Measurements from ENCODE around the gene MTMR4.
"Not testable (repeated sequence)": the region's sequence is repeated elsewhere in the genome, so short reads cannot be mapped to it uniquely, and the experiment has no call there.

The MTMR4 gene

DNA sequence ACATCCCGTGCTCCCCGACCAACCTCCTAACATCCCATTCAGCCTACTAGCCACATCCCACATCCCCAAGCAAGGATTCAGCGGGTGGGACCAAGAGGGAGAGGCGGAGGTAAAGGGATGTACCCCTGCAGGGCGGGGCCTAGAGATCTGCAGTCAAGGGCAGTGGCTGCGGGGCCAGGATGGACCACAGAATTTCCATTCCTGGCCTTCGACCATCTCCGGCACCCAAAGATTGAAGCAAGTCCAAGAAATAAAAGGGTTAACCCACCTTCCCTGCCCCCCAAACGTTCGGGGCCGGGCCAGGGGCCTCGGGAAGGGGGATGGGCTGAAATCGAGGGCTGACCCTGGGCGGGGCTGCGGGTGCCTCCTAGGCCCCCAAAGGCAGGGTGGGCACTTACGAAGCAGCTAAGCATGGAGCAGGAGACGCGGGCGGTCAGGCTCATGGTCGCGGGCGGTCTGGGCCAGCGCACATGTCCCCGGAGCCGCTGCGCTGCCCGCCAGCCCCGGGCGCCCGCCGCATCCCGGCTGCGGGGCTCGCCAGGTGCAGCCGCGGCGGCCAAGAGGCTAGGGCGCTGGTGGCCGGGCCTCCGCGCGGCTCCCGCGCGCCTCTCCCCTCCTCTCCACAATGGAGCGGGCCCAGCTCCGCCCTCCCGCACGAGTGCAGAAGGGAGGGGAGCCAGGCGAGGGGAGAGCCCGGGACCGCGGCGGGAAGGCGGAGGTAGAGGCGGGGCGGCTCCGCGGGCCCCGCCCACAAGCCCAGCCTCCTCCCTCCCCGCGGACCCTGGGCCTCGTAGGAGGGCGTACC lies at the start of gene MTMR4:
TSS of gene MTMR4 (minus strand) at position 674 of the 805 bp plus-strand sequence. CDS start at position 443, 231 bp downstream.
- peak; percentile 73 for DNase-seq

DNA sequence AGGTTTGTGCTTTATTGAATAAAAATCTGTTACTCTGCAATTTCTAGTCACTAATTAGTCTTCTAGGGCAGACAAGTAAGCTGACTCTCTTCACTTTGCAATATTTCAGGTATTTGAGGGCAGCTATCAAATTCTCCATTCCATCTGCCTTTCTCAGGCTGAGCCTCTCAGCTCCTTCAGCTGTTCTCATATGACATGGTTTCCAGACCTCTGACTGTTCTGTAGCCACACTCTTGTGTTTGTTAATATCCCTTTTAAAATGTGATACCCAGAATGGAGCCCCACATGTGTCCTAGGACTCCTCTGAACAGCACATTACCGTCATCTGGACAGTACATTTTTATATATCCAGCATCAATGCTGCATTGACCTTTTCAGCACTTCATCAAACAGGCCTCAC lies 46.1 kb upstream of the MTMR4 start:
- DNase-seq, result no peak

- no peak for DNase-seq
Measured at GRCh38 chr17:58557981-58558380, 43.5 kb upstream of the MTMR4 start.

- no peak for DNase-seq
Measured at GRCh38 chr17:58556833-58557250, 42.4 kb upstream of the MTMR4 start.

DNA sequence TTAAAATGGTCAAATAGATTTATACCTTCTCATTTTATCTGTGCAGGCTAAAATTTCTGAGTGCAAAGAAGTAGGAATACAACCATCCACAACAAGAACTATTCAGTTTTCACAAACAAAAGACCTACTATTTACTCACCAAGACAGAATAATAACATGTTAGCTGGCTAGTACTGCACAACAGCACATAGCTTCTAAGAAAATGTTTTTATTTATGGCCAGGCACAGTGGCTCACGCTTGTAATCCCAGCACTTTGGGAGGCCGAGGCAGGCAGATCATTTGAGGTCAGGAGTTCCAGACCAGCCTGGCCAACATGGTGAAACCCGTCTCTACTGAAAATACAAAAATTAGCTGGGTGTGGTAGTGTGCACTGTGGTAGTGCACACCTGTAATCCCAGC lies 40.7 kb upstream of the MTMR4 start:
- DNase-seq, result not testable (repeated sequence)

- no peak for DNase-seq
Measured at GRCh38 chr17:58541249-58541648, 26.8 kb upstream of the MTMR4 start.

DNA sequence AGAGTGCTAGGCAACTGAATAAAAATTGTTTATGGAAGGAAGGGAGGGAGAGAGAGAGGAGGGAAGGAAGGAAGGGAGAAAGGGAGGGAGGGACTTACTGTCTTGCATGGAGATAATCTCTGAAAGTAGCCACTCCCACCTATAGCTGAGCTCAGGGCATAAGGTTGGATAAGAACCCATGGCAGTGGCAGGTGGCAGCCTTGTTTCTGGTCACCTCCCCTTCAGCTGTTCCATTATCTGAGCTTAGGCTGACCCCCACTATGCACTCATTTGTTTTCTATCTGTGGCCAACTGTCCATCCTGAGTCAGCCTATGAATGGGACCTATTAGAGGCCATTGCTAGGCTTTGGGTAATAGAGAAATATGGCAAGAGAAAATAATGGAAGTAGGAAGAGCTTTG lies 25.3 kb upstream of the MTMR4 start:
- DNase-seq, result no peak

- no peak for DNase-seq
Measured at GRCh38 chr17:58538811-58539409, 24.5 kb upstream of the MTMR4 start.

DNA sequence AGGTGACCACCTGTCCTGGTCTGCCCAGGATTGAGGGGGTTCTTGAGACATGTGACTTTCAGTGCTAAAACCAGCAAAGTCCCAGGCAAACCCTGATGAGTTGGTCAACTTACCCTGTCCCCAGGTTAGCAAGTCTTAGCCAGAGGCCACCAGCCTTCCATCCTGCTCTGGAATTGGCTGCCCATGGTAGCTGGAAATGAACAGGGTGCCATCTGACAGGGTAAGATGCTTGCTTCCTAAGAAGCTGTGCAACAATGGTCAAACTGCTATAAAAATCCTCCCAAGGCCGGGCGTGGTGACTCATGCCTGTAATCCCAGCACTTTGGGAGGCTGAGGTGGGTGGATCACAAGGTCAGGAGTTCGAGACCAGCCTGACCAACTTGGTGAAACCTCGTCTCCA lies 22.8 kb upstream of the MTMR4 start:
- no peak for DNase-seq

- no peak for DNase-seq
Measured at GRCh38 chr17:58536542-58536941, 22.1 kb upstream of the MTMR4 start.

GRCh38 chr17:58535431-58535830 lies 21.0 kb upstream of the MTMR4 start:
- DNase-seq, result no peak

- peak; percentile 22 for DNase-seq
Measured at GRCh38 chr17:58534901-58535421, 20.5 kb upstream of the MTMR4 start.

GRCh38 chr17:58534331-58534730 lies 19.9 kb upstream of the MTMR4 start:
- no peak for DNase-seq

GRCh38 chr17:58533616-58534188 lies 19.3 kb upstream of the MTMR4 start:
- no peak for DNase-seq

- no peak for DNase-seq
Measured at GRCh38 chr17:58532555-58532951, 18.1 kb upstream of the MTMR4 start.

DNA sequence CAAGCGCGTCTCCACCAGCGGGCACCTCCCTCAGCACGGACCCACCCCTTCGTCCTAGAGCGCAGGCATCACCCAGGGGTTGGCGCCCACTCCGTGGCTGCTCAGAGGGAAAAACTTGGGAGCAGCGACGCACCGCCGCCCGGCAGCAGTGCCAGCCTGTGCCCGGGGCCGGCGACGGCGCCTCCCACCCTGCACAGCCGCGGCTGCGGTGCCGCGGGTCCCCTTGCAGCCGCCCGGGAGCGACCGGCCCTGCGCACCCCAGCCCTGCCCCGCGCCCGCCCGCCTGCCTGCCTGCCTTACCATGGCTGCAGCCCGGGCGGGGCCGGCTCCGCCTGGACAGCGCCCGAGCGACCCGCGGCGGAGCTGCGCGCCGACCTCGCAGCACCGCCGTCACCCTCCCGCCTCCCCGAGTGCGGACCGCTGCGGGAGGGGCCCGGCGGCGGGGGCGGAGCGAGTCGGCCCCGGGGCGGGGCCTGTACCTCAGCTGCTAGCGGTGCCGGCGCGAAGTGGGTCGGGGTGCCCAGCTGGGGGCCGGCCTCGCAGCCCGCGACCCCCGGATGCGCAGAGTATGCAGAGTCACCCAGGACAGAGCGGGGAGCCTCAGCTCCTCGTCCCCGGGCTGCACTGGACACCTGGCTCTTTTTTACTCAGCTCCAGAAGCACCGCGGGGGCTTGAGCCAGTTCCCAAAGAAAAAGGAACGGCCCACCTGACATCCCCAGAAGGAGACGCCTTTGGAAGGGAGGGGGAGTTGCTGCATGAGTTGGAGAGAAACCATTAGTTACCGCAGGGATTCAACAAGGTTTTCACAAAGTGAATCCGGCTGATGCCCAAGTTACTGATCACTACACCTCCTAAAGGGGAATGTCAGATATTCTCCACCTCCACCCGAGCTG lies 17.5 kb upstream of the MTMR4 start:
- DNase-seq, result peak; percentile 63

GRCh38 chr17:58531122-58531521 lies 16.7 kb upstream of the MTMR4 start:
- no peak for DNase-seq

GRCh38 chr17:58530655-58531054 lies 16.2 kb upstream of the MTMR4 start:
- DNase-seq, result no peak

DNA sequence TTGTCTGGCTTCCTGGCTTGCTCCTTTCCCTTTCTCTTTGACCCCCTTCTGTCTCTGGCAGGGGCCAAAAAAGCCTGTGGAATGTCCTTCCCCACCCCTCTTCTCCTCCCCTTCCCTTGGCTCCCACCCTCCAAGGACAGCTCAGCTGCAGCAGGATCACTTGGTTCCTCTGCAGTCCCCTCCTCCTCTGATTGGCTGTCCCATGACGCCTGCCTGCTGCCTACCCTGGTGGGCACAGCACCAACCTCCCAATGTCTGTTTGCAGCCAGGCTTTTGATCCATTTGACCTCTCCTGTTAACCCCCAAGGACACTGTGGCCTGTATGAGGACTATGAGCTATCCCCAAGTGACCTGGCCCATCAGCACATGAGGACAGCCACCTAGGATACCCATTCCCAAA lies 14.8 kb upstream of the MTMR4 start:
- DNase-seq, result no peak

DNA sequence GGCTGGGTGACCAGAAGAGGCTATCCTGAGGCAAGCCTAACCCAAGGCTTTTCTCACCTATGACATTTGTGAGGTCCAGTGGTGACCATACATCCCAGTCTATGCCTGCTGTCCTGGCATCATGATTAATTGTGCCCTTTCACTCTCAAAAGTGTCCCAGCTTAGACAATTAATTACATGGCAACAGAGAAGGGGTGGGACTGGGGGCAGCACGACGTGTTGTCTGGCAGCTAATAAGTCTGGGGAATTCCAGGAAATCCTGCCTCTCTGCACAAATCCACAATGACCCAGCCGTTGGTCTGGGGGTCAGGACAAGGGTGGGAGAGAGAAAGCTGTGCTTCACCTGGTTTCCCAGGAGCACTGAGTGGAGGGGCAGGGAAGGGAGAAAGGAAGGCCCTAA lies 14.0 kb upstream of the MTMR4 start:
- no peak for DNase-seq

DNA sequence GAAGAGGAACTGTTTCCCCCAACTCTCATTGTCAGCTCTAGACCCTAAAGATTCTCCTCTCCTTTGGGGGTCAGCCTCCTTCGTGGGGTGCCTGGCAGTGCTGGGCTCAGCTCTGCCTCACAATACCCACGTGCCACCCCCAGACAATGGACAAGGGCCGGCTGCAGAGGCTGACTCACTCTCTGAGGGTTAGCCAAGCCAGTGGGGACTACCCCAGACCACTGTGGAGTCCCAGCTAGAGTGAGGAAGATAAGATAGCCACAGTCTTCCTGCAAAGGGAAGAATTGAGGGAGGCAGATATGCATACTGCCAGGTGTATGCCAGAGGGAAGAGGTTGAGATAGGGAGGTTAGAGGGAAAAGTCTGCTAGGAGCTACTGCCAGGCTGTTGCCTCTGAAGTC lies 13.5 kb upstream of the MTMR4 start:
- no peak for DNase-seq

DNA sequence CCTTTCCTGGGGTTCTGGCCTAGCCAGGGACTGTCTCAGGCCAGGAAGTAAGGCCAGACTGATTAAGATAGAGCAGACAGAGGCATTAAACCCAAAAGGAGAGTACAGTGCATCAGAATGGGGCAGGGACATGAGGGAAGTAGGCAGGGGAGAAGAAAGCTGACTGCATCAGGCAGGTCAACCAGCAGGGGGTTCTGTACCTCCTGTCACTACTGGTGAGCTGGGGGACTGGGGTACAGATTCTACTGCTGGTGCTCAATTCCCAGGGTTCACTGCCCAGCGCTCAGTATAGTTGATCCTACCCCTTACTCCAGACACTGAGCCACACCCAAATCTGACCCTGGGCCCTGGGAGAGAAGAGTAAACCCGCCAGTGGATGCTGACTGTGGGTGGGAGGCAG lies 12.9 kb upstream of the MTMR4 start:
- DNase-seq, result no peak

GRCh38 chr17:58525239-58525638 lies 10.8 kb upstream of the MTMR4 start:
- no peak for DNase-seq

Measured in CD4-positive, alpha-beta T cell treated with Interferon gamma for 1 hour (primary cell).